OCI-LY3 (cell line): ENCODE results near the gene LCN1.
"Not testable (repeated sequence)": the region's sequence is repeated elsewhere in the genome, so short reads cannot be mapped to it uniquely, and the experiment has no call there.

Experiments
- H2AFZ ChIP-seq: fragments of 200-600, 300-600 bp; shearing (Covaris generic); 2 replicates; pipeline ENCODE4 v1.6.0; 2014; ENCODE audit warnings: antibody characterized with exemption, low read depth, low read length
- H3K27ac ChIP-seq: fragments of 200-600, 300-600 bp; sonication (generic); 2 replicates; pipeline ENCODE4 v1.5.1; 2014; ENCODE audit warnings: mild to moderate bottlenecking, low read length, moderate library complexity, mixed read lengths
- H3K27me3 ChIP-seq: fragments of 200-600, 300-600 bp; sonication (generic); 2 replicates; pipeline ENCODE4 v1.6.1; 2014; ENCODE audit warnings: low read depth, low read length, mixed read lengths
- H3K36me3 ChIP-seq: fragments of 200-600, 300-600 bp; sonication (generic); replicated peaks from 2 replicates; pipeline ENCODE3; 2014; ENCODE audit warnings: low read depth, low read length, mixed read lengths
- H3K4me1 ChIP-seq: fragments of 300-600, 200-600 bp; sonication (generic); 2 replicates; pipeline ENCODE4 v1.6.1; 2014; ENCODE audit warnings: low read length, mixed read lengths
- H3K4me2 ChIP-seq: fragments of 200-600, 300-600 bp; sonication (generic); 2 replicates; pipeline ENCODE4 v1.6.1; 2014; ENCODE audit warnings: low read length, mixed read lengths
- H3K4me3 ChIP-seq: fragments of 300-600, 200-600 bp; sonication (generic); 2 replicates; pipeline ENCODE4 v1.5.1; 2014; ENCODE audit warnings: antibody characterized with exemption, mild to moderate bottlenecking, low read length, moderate library complexity
- H3K79me2 ChIP-seq: fragments of 300-600, 200-600 bp; shearing (Covaris generic); 2 replicates; pipeline ENCODE4 v1.6.1; 2014; ENCODE audit warnings: mild to moderate bottlenecking, low read length, mixed read lengths
- H3K9ac ChIP-seq: fragments of 300-600, 200-600 bp; shearing (Covaris generic); 2 replicates; pipeline ENCODE4 v1.6.0; 2014; ENCODE audit warnings: mild to moderate bottlenecking, low read length, moderate library complexity
- H3K9me3 ChIP-seq: fragments of 200-600, 300-600 bp; shearing (Covaris generic); 2 replicates; pipeline ENCODE4 v1.6.1; 2014; ENCODE audit warnings: low read length, mixed read lengths; ENCODE audit not compliant: insufficient read depth
- H4K20me1 ChIP-seq: fragments of 200-600, 300-600 bp; sonication (generic); 2 replicates; pipeline ENCODE4 v1.6.1; 2016; ENCODE audit warnings: low read length, mixed read lengths; ENCODE audit not compliant: insufficient read depth
- CTCF ChIP-seq: fragments of 200-600, 300-600 bp; sonication (generic); IDR thresholded peaks from 2 replicates; pipeline ENCODE4 v1.5.1; 2014; ENCODE audit warnings: antibody characterized with exemption, low read length, low read depth
- EZH2phosphoT487 ChIP-seq: fragments of 200-600 bp; shearing (Covaris generic); IDR thresholded peaks from 2 replicates; pipeline ENCODE4 v1.6.1; 2018; ENCODE audit warnings: antibody characterized with exemption, mixed run types, low read depth

LCN1 gene

GRCh38 chr9:135509458-135509857, 11.8 kb upstream of the LCN1 start:
- H3K27ac ChIP-seq: no peak overlapping the region
- peaks cover 6% of the 10 kb centered on the region for H4K20me1 ChIP-seq
- no peaks in the 10 kb centered on the region for H3K9me3 ChIP-seq
- no peak overlapping the region for H3K9ac ChIP-seq
- no peaks in the 10 kb centered on the region for H3K27me3 ChIP-seq
- peaks cover 5% of the 10 kb centered on the region for H3K36me3 ChIP-seq
- no peak overlapping the region for H3K4me2 ChIP-seq
- no peak overlapping the region for H2AFZ ChIP-seq
- H3K4me1 ChIP-seq: no peaks in the 10 kb centered on the region
- H3K4me3 ChIP-seq: no peak overlapping the region
- no peaks in the 10 kb centered on the region; the same call in 1 of the 2 replicates for H3K79me2 ChIP-seq
- TF ChIP-seq EZH2phosphoT487 (no peak), CTCF (no peak)

- no peaks in the 10 kb centered on the region for H3K27me3 ChIP-seq
- H3K79me2 ChIP-seq: no peaks in the 10 kb centered on the region
- no peaks in the 10 kb centered on the region for H3K36me3 ChIP-seq
- TF ChIP-seq CTCF (no peak), EZH2phosphoT487 (no peak)
- no peak overlapping the region for H3K27ac ChIP-seq
- H4K20me1 ChIP-seq: no peaks in the 10 kb centered on the region
- no peak overlapping the region for H2AFZ ChIP-seq
- H3K9ac ChIP-seq: no peak overlapping the region
- no peaks in the 10 kb centered on the region for H3K4me1 ChIP-seq
- H3K9me3 ChIP-seq: no peaks in the 10 kb centered on the region
- no peak overlapping the region for H3K4me3 ChIP-seq
- H3K4me2 ChIP-seq: no peak overlapping the region
Observed at GRCh38 chr9:135512241-135512603, 9.0 kb upstream of the LCN1 start.

GRCh38 chr9:135512904-135513303, 8.3 kb upstream of the LCN1 start:
- no peaks in the 10 kb centered on the region for H3K9me3 ChIP-seq
- no peak overlapping the region for H3K9ac ChIP-seq
- no peak overlapping the region for H2AFZ ChIP-seq
- no peaks in the 10 kb centered on the region for H3K27me3 ChIP-seq
- no peak overlapping the region for H3K4me3 ChIP-seq
- no peaks in the 10 kb centered on the region for H3K4me1 ChIP-seq
- H3K27ac ChIP-seq: no peak overlapping the region
- no peak overlapping the region for H3K4me2 ChIP-seq
- no peaks in the 10 kb centered on the region for H4K20me1 ChIP-seq
- no peaks in the 10 kb centered on the region for H3K36me3 ChIP-seq
- no peaks in the 10 kb centered on the region for H3K79me2 ChIP-seq
- TF ChIP-seq EZH2phosphoT487: no peak
- TF ChIP-seq CTCF: no peak

GRCh38 chr9:135513351-135513846, 7.8 kb upstream of the LCN1 start:
- Histone ChIP-seq H3K79me2 (no peaks in the 10 kb centered on the region), H3K4me3 (no peak overlapping the region), H3K4me2 (no peak overlapping the region), H3K36me3 (no peaks in the 10 kb centered on the region), H4K20me1 (no peaks in the 10 kb centered on the region), H2AFZ (no peak overlapping the region), H3K9me3 (no peaks in the 10 kb centered on the region), H3K9ac (no peak overlapping the region), H3K4me1 (no peaks in the 10 kb centered on the region), H3K27me3 (no peaks in the 10 kb centered on the region), H3K27ac (no peak overlapping the region)
- TF ChIP-seq CTCF (no peak), EZH2phosphoT487 (no peak)

GRCh38 chr9:135513906-135514305, 7.3 kb upstream of the LCN1 start:
- not testable (repeated sequence) for H4K20me1 ChIP-seq, H3K27me3 ChIP-seq, H3K4me3 ChIP-seq, H3K79me2 ChIP-seq, H3K4me2 ChIP-seq, H3K36me3 ChIP-seq, H3K4me1 ChIP-seq, H3K9ac ChIP-seq, H3K9me3 ChIP-seq, H2AFZ ChIP-seq, H3K27ac ChIP-seq
